OCI-M2 (cell line): ENCODE measurements around the gene P2RY2.

Experiments
- DNase-seq: peaks from one replicate; lab custom pipeline; 2025; ENCODE audit not compliant: unreplicated experiment; lab: John Stamatoyannopoulos, UW

Gene P2RY2

GRCh38 chr11:73241300-73241699 lies 23.2 kb downstream of the P2RY2 start:
- DNase-seq = no peak

- peak; percentile 14 for DNase-seq
These were observed 24.4 kb downstream of the P2RY2 start for GRCh38 chr11:73242251-73243092.

DNA sequence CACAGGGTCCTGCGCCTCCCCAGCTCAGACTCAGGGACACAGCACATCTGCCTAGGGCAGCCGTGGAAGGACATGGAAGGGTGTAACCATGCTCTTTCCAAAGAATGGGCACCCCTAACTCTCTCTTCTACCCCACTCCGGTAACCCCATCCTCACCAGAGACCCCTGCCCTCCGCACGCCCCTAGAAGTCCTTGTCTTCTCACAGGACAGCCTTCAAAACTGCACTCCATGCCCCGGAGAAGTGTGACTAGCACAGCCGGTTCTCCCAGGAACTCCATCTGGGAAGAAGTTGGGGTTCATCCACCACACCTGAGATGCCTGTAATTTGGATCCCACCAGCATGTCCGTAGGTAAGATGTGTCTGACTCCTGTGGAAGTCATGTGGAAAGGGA lies 25.0 kb downstream of the P2RY2 start:
- DNase-seq = no peak

DNA sequence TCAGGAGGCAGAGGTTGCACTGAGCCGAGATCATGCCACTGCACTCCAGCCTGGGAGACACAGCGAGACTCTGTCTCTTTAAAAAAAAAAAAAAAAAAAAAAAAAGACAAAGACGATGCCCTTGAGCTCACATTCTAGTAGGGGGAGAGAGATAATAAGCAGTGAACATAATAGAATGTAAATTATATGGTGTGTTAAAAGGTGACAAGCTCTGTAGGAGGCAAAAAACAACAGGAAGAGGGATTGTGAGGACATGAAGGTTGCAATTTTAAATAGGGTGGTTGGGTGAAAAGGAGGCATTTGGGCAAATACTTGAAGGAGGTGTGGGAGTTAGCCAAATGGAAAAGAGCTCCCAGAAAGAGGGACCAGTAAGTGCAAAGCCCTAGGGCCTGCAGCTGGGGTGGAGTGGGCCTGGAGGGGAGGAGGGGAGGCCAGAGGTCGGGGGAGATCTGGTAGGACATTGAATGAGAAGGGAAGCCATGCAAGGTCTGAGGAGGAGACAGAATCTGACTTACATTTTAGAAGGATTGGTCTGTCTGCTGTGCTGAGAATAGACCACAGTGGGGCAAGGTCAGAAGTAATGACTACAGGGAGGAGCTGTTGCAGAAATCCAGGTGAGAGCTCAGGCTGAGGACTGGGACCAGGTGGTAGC lies 26.6 kb downstream of the P2RY2 start:
- no peak for DNase-seq

DNA sequence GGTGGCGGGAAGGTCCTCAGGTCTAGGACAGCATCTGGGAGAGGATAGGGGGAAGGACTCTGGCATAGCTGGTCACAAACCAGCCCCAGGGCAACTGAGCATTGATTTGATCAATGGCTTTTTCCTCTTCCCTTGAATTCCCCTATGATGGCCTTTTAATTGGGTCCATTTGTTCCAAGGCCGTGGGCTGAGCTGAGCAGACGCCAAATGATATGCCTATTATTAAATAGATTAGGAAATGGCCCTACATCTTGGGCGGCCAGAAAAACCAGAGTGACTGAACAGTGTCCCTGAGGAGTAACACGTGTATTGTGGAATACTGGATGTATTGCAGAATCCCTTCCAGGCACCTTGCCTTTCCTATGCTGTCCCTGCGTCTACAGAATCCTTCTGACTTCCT lies 27.4 kb downstream of the P2RY2 start:
- no peak for DNase-seq

DNA sequence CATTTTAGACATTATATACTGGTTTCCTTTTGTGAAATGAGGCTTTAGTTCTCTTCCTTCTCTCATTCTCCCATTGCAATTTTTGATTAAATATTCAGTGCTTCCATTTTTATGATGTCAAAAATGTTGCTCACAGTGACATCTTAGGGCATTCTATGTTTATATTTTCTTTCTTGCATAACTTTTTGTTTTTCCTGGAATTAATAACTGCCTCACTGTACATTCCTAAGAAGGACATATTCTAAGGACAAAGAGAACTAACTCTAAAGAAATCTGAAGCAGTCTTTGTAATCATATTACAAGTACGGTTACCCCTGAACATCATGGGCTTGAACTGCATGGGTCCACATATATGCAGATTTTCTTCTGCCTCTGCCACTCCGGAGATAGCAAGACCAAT lies 28.2 kb downstream of the P2RY2 start:
- no peak for DNase-seq

DNA sequence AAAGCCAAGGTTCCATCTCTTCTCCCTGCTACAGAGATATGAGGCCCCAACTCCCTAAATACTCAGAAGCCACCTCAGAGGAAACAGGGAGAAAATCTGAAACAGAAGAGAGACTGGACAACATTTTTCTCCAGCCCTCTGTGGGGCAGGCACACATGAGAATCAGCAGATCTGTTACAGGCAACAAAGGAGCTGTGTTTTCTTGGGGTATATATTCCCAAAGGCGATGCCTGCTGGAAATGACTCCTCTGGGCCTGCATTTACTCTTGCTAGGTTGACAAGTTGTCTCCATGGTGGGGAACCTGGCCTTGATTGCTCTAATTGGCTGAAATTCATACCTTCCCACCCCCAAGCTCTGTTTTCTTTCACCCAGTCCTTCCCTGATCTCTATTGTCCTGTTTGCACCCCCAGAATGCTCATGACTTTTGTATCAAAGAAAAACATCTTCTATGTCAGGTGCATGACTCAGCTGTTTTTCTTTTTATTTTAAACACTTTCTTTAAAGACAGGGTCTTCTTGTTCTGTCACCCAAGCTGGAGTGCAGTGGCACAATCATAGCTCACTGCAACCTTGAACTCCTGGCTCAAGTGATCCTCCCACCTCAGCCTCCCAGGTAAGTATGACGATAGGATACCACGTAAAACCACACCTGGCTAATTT lies 30.6 kb downstream of the P2RY2 start:
- DNase-seq = no peak

DNA sequence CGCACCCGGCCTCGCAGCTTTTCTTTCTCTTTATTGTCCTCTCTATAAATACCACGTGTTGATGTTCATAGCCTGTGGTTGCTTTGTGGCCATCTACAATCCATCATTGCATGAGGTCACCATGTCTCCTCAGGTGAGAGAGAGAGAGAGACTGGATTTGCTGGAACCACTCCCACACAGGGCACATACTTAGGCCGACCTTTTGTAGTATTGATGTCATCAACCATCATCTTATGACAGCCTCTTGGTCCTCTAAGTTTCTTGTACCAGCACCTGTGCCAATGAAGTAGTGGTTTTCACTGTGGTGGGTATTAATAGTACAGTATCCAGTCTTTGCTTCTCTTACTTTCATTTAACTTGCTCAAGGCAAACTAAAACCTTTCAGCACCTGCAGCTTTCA lies 31.2 kb downstream of the P2RY2 start:
- no peak for DNase-seq

DNA sequence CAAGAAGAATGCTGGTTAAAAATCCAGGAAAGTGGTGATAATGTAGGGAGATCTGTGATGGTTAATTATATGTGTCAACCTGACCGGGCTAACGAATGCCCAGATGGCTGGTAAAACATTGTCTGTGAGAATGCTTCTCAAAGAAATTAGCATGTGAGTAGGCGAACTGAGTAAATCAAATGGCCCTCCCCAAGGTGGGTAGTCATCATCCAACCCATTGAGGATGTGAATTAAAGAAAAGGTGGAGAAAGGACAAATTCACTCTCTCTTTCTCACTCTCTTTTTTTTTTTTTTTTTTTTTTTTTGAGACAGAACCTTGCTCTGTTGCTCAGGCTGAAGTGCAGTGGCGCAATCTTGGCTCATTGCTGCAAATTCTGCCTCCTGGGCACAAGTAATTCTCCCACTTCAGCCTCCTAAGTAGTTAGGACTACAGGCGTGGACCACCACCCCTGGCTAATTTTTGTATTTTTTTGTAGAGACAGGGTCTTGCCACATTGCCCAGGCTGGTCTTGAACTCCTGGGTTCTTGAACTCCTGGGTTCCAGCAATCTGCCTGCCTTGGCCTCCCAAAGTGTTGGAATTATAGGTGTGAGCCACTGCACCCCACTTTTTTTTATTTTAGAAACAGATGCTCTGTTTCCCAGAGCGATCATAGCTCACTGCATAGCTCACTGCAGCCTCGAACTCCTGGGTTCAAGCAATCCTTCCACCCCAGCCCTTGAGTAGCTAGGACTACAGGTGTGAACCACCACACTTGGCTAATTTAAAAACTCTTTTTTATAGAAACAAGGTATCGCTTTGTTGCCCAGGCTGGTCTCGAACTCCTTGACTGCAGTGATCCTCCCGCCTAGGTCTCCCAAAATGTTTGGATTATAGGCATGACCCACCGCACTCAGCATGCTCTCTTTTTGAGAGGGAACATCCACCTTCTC lies 32.0 kb downstream of the P2RY2 start:
- DNase-seq = no peak

GRCh38 chr11:73252577-73253191 lies 34.6 kb downstream of the P2RY2 start:
- DNase-seq = no peak

DNA sequence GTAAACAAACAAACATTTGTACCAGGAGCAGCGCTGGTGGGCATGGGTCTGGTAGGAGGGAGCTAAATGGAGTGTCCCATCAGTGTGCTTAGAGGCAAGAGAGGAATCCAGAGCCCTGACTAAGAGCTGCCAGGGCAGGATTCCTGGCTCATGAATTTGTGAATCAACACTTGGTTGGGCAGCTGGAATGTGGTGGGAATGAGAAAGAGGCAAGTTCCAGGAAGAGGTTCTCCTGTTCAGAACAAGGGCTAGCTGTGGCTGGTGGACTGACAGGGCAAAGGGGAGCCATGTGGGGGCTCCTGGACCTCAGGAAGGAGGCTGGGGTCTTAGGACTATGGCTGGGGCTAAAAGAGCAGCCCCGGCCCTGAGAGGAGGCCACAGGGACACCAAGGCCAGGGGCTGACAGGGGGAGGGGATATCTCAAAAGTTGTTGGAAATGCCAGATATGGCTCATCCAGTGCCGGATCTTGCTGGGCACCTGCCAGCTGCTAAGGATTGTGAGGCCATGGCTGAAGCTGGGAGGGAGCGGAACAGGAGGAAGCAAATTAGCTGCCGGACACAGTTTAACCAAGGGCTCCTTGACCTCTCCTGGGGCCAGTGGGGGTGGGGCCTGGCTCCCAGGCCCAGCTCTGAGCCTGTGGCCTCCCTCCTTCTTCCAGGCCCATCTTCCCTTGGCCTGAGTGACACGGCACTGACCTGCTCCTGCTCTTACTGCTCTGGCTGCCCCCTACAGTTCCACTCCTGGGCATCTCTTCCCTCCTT lies 39.4 kb downstream of the P2RY2 start:
- no peak for DNase-seq

GRCh38 chr11:73258104-73259035 lies 40.3 kb downstream of the P2RY2 start:
- DNase-seq = no peak

- no peak for DNase-seq
These were observed 41.5 kb downstream of the P2RY2 start for GRCh38 chr11:73259406-73260126.

- DNase-seq = no peak
These were observed 42.0 kb downstream of the P2RY2 start for GRCh38 chr11:73260127-73260457.

DNA sequence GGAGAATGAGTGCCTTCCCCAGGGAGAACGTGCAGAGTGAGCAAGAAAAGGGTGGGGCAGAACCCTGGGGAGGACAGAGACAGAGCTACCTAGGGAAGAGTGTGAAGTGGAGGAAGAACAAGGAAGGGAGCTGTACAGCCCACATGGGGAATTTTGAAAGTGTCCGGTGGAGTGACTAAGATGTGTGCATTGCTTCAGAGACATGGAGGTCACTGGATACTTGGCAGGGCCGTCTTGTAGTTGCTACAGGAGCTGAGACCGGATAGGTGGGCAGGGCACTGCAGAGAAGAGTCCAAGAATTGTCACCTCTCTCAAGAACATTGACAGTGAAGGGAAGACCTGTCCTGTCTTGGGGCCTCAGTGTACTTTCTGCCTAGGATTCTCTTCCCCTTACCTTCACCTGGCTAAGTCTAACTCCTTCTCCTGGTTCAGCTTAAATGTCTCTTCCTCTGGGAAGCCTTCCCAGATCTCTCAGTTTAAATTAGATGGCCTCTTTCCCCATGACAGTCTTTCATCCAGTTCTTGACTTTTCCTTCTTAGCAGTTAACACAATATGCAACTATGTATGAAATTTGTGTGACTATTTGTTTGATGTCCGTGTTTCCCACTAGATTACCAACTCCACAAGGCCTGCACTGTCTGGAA lies 44.9 kb downstream of the P2RY2 start:
- no peak for DNase-seq

- no peak for DNase-seq
These were observed 45.6 kb downstream of the P2RY2 start for GRCh38 chr11:73263640-73264039.

GRCh38 chr11:73265278-73265810 lies 47.3 kb downstream of the P2RY2 start:
- DNase-seq = no peak
